Colonic mucosa (tissue), 4 donors: Measurements from ENCODE around the gene ARMC3. TPM values are rescaled to one million over a fixed set of nuclear protein-coding genes. Genes with fewer than 3 reads are reported as not detected.
"Not testable (repeated sequence)": the region's sequence is repeated elsewhere in the genome, so short reads cannot be mapped to it uniquely, and the experiment has no call there.

Experiments
- DNase-seq: peaks from one replicate; pipeline ENCODE4 v3.0.0-alpha.2; 2020
- H3K27ac ChIP-seq: fragments of 200-600 bp; one replicate; pipeline ENCODE4 v1.8.0; 2021
- H3K27me3 ChIP-seq: fragments of 200-600 bp; one replicate; pipeline ENCODE4 v1.8.0; 2021
- H3K36me3 ChIP-seq: fragments of 200-600 bp; one replicate; pipeline ENCODE4 v1.8.0; 2021
- H3K4me1 ChIP-seq: fragments of 200-600 bp; one replicate; pipeline ENCODE4 v1.8.0; 2021; ENCODE audit warnings: mild to moderate bottlenecking
- H3K4me3 ChIP-seq: fragments of 200-600 bp; one replicate; pipeline ENCODE4 v1.8.0; 2021
- H3K9ac ChIP-seq, 2 donors: one replicate each; pipeline ENCODE4 v1.7.0; 2013; ENCODE audit warnings: control low read depth in 2 of 2, low read depth in 2 of 2, low read length in 2 of 2
- H3K9me3 ChIP-seq: fragments of 200-600 bp; one replicate; pipeline ENCODE4 v1.8.0; 2021
- CTCF ChIP-seq: fragments of 200-600 bp; IDR thresholded peaks from one replicate; pipeline ENCODE4 v1.8.0; 2022; ENCODE audit warnings: antibody characterized with exemption, mild to moderate bottlenecking
- intact Hi-C: fragments of 100-400 bp; cut with DNase I; formaldehyde crosslinking; loops from one replicate; pipeline ENCODE4 v1.14.1; 2022
- total RNA-seq, 2 donors: library from RNA; stranded (reverse); fragmentation: NEBNext Ultra II Directional in 1 of 2; extraction: Animal tissue kit (Norgen Biotek cat#: 25700) in 1 of 2; gene quantifications; one replicate each; pipeline ENCODE4 v1.2.1, GENCODE V29; 2021
- donor health status: healthy.
- donor health status: DM: no; HTN: no; CAD: no.
- donor health status: DM: no; HTN: no; CAD: no.

Gene ARMC3
- total RNA-seq, 2 donors from 2014 or later = not detected

- no peak overlapping the region for H3K9ac ChIP-seq
- H3K9me3 ChIP-seq = no peaks in the 10 kb centered on the region
- intact Hi-C loops = no loop called here
- no peak for DNase-seq
- H3K4me3 ChIP-seq = no peak overlapping the region
- H3K27me3 ChIP-seq = no peaks in the 10 kb centered on the region
- H3K27ac ChIP-seq = no peak overlapping the region
- no peaks in the 10 kb centered on the region for H3K4me1 ChIP-seq
- no peak for TF ChIP-seq CTCF
- no peaks in the 10 kb centered on the region for H3K36me3 ChIP-seq
Observed at GRCh38 chr10:22913474-22914092, 14.3 kb upstream of the ARMC3 start.

- intact Hi-C loops = no loop called here
- Histone ChIP-seq H3K36me3 (no peaks in the 10 kb centered on the region), H3K27ac (no peak overlapping the region), H3K27me3 (no peaks in the 10 kb centered on the region), H3K9me3 (no peaks in the 10 kb centered on the region), H3K9ac (no peak overlapping the region), H3K4me1 (no peaks in the 10 kb centered on the region), H3K4me3 (no peak overlapping the region)
- TF ChIP-seq CTCF = no peak
- no peak for DNase-seq
Observed at GRCh38 chr10:22915314-22915713, 12.5 kb upstream of the ARMC3 start.

- H3K9ac ChIP-seq = no peak overlapping the region
- no peaks in the 10 kb centered on the region for H3K27me3 ChIP-seq
- TF ChIP-seq CTCF = no peak
- intact Hi-C loops = no loop called here
- H3K4me1 ChIP-seq = no peaks in the 10 kb centered on the region
- no peak overlapping the region for H3K4me3 ChIP-seq
- no peak for DNase-seq
- H3K9me3 ChIP-seq = no peaks in the 10 kb centered on the region
- H3K27ac ChIP-seq = no peak overlapping the region
- no peaks in the 10 kb centered on the region for H3K36me3 ChIP-seq
Observed at GRCh38 chr10:22925088-22925487, 2.8 kb upstream of the ARMC3 start.

- Histone ChIP-seq H3K27ac (no peak overlapping the region), H3K4me3 (peak overlapping the region; percentile 30), H3K9ac (no peak overlapping the region), H3K36me3 (no peaks in the 10 kb centered on the region), H3K27me3 (no peaks in the 10 kb centered on the region), H3K4me1 (no peaks in the 10 kb centered on the region), H3K9me3 (no peaks in the 10 kb centered on the region)
- DNase-seq = no peak
- TF ChIP-seq CTCF = no peak
- intact Hi-C loops = no loop called here
Observed at GRCh38 chr10:22927166-22927565, 687 bp upstream of the ARMC3 start.

GRCh38 chr10:22929053-22929452 lies 1.2 kb downstream of the ARMC3 start:
- H3K9ac ChIP-seq, DNase-seq, H3K4me3 ChIP-seq, intact Hi-C loops, H3K9me3 ChIP-seq, H3K4me1 ChIP-seq, H3K27ac ChIP-seq, H3K36me3 ChIP-seq, H3K27me3 ChIP-seq: not testable (repeated sequence)

- no peak overlapping the region for H3K27ac ChIP-seq
- H3K27me3 ChIP-seq = no peaks in the 10 kb centered on the region
- no peak for DNase-seq
- no peak overlapping the region for H3K9ac ChIP-seq
- H3K4me1 ChIP-seq = no peaks in the 10 kb centered on the region
- no peaks in the 10 kb centered on the region for H3K36me3 ChIP-seq
- intact Hi-C loops = no loop called here
- no peaks in the 10 kb centered on the region for H3K9me3 ChIP-seq
- H3K4me3 ChIP-seq = no peak overlapping the region
- no peak for TF ChIP-seq CTCF
Observed at GRCh38 chr10:22931948-22932347, 4.1 kb downstream of the ARMC3 start.
